ENCODE data around the gene PHF13.

PHF13 gene

GRCh38 chr1:6602669-6603237 lies 10.8 kb upstream of the PHF13 start, which contains the start of gene KLHL21:
TSS of gene KLHL21 (minus strand) at chr1:6602869. CDS start at chr1:6602817, 52 bp downstream.
- peak within 1 kb of the TSS; percentile 90 for H3K27ac ChIP-seq (ENCODE audit: low read depth, low read length, poor library complexity, severe bottlenecking)
- peak within 1 kb of the TSS; percentile 78 for H3K4me3 ChIP-seq (ENCODE audit: low read depth, low read length, poor library complexity, severe bottlenecking)
- H3K27me3 ChIP-seq (ENCODE audit: insufficient read depth, low read length), result no peaks in the 10 kb centered on the region
- H3F3A ChIP-seq (ENCODE audit: insufficient read depth, low read length), result no peaks in the 10 kb centered on the region
- H3K36me3 ChIP-seq (ENCODE audit: insufficient read depth, low read length), result peaks cover 26% of the 10 kb centered on the region
- TF ChIP-seq EZH2 (IDR thresholded peaks at IDR 0.05; ENCODE audit: borderline replicate concordance, low read length) (no peak), CTCF (IDR thresholded peaks at IDR 0.05; ENCODE audit: low read length) (no peak)
- H3K9me2 ChIP-seq (ENCODE audit: low read depth, low read length), result no peaks in the 10 kb centered on the region
- H3K4me1 ChIP-seq (ENCODE audit: insufficient read depth, low read length, severe bottlenecking), result peaks cover 44% of the 10 kb centered on the region
- H4K20me1 ChIP-seq (ENCODE audit: insufficient read depth, low read length), result no peaks in the 10 kb centered on the region
- peaks cover 27% of the 10 kb centered on the region for H3K79me2 ChIP-seq (ENCODE audit: insufficient read depth, low read length)
- H3K9me3 ChIP-seq (ENCODE audit: low read length), result no peaks in the 10 kb centered on the region
- H3K9ac ChIP-seq (ENCODE audit: low read length), result peak within 1 kb of the TSS; percentile 95
- peak within 1 kb of the TSS; percentile 99 for H3K4me2 ChIP-seq (ENCODE audit: low read length)
- peak within 1 kb of the TSS; percentile 25; the same call in 1 of the 2 replicates for H2AFZ ChIP-seq (ENCODE audit: low read length)

DNA sequence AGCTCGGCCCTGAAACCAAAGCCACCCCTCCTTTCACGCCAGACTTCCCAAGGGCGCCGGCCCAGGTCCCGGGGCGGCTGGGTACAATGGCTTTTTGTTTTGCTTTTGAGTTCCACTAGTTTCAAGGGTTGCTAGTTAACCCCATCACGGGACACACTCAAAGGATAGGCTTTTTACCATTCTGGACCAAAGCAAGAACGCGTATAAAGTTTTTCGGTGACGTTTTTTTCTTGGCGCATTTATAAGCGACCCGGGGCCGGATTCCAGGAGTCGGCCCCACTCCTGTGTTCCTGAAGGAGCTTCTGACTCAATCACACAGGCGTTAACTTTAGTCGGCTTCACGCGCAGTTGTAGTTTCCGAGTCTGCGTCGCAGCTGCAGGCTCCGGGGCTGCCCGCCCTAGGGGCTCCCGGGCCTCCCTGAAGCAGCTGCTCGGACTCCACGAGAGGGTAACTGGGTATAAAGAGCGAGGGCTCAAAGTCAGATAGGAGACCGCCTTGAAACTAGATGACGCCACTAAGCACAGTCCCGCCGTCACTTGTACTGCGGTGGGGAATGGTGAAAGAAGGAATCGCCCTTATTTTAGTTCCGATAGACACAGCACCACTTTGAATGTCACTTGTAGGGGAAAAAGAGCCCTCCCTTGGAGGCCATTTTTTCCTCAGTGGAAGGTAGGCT lies 10.2 kb upstream of the PHF13 start:
- no peaks in the 10 kb centered on the region for H3K27me3 ChIP-seq (ENCODE audit: insufficient read depth, low read length)
- peaks cover 27% of the 10 kb centered on the region for H3K79me2 ChIP-seq (ENCODE audit: insufficient read depth, low read length)
- H3K27ac ChIP-seq (ENCODE audit: low read depth, low read length, poor library complexity, severe bottlenecking), result peak overlapping the region; percentile 90
- peak overlapping the region; percentile 99 for H3K4me2 ChIP-seq (ENCODE audit: low read length)
- peak overlapping the region; percentile 25; the same call in 1 of the 2 replicates for H2AFZ ChIP-seq (ENCODE audit: low read length)
- H3K9me2 ChIP-seq (ENCODE audit: low read depth, low read length), result no peaks in the 10 kb centered on the region
- H3K9ac ChIP-seq (ENCODE audit: low read length), result peak overlapping the region; percentile 95
- H3K9me3 ChIP-seq (ENCODE audit: low read length), result no peaks in the 10 kb centered on the region
- no peaks in the 10 kb centered on the region for H3F3A ChIP-seq (ENCODE audit: insufficient read depth, low read length)
- peaks cover 20% of the 10 kb centered on the region for H3K36me3 ChIP-seq (ENCODE audit: insufficient read depth, low read length)
- no peaks in the 10 kb centered on the region for H4K20me1 ChIP-seq (ENCODE audit: insufficient read depth, low read length)
- peak overlapping the region; percentile 78 for H3K4me3 ChIP-seq (ENCODE audit: low read depth, low read length, poor library complexity, severe bottlenecking)
- TF ChIP-seq EZH2 (IDR thresholded peaks at IDR 0.05; ENCODE audit: borderline replicate concordance, low read length), result no peak
- no peak for TF ChIP-seq CTCF (IDR thresholded peaks at IDR 0.05; ENCODE audit: low read length)
- peaks cover 38% of the 10 kb centered on the region for H3K4me1 ChIP-seq (ENCODE audit: insufficient read depth, low read length, severe bottlenecking)

- H3K9me3 ChIP-seq (ENCODE audit: low read length), result no peaks in the 10 kb centered on the region
- peak overlapping the region; percentile 78 for H3K4me3 ChIP-seq (ENCODE audit: low read depth, low read length, poor library complexity, severe bottlenecking)
- no peaks in the 10 kb centered on the region for H3K27me3 ChIP-seq (ENCODE audit: insufficient read depth, low read length)
- peak overlapping the region; percentile 95 for H3K9ac ChIP-seq (ENCODE audit: low read length)
- peaks cover 25% of the 10 kb centered on the region for H3K79me2 ChIP-seq (ENCODE audit: insufficient read depth, low read length)
- no peaks in the 10 kb centered on the region for H3K9me2 ChIP-seq (ENCODE audit: low read depth, low read length)
- H3K36me3 ChIP-seq (ENCODE audit: insufficient read depth, low read length), result peaks cover 15% of the 10 kb centered on the region
- H3K4me2 ChIP-seq (ENCODE audit: low read length), result peak overlapping the region; percentile 99
- no peak for TF ChIP-seq EZH2 (IDR thresholded peaks at IDR 0.05; ENCODE audit: borderline replicate concordance, low read length)
- TF ChIP-seq CTCF (IDR thresholded peaks at IDR 0.05; ENCODE audit: low read length), result no peak
- H4K20me1 ChIP-seq (ENCODE audit: insufficient read depth, low read length), result no peaks in the 10 kb centered on the region
- H3K27ac ChIP-seq (ENCODE audit: low read depth, low read length, poor library complexity, severe bottlenecking), result peak overlapping the region; percentile 90
- peak overlapping the region; percentile 25 for H2AFZ ChIP-seq (ENCODE audit: low read length)
- H3F3A ChIP-seq (ENCODE audit: insufficient read depth, low read length), result no peaks in the 10 kb centered on the region
- H3K4me1 ChIP-seq (ENCODE audit: insufficient read depth, low read length, severe bottlenecking), result peaks cover 32% of the 10 kb centered on the region
Observed at GRCh38 chr1:6603915-6604558, 9.5 kb upstream of the PHF13 start.

All from OCI-LY1 (cell line).